OCI-LY1 (cell line): ENCODE results near the gene EML1.

ENCODE experiments used
- H2AFZ ChIP-seq: fragments of 200-600 bp; sonication (generic), shearing (Covaris generic); 2 replicates; pipeline ENCODE4 v1.6.0; 2014; ENCODE audit warnings: antibody characterized with exemption, mild to moderate bottlenecking, low read length
- H3F3A ChIP-seq: fragments of 200-600 bp; sonication (generic), shearing (Covaris generic); 2 replicates; pipeline ENCODE4 v1.6.0; 2014; ENCODE audit warnings: mild to moderate bottlenecking, antibody characterized with exemption, low read length, moderate library complexity; ENCODE audit not compliant: insufficient read depth
- H3K27ac ChIP-seq: fragments of 200-600 bp; sonication (generic); 2 replicates; pipeline ENCODE4 v1.5.1; 2014; ENCODE audit warnings: low read length, mixed run types, mild to moderate bottlenecking, low read depth; ENCODE audit not compliant: poor library complexity, severe bottlenecking
- H3K27me3 ChIP-seq: fragments of 200-600 bp; sonication (generic); 2 replicates; pipeline ENCODE4 v1.6.0; 2014; ENCODE audit warnings: antibody characterized with exemption, mild to moderate bottlenecking, low read length, moderate library complexity; ENCODE audit not compliant: insufficient read depth
- H3K36me3 ChIP-seq: fragments of 200-600 bp; sonication (generic); 2 replicates; pipeline ENCODE4 v1.6.1; 2014; ENCODE audit warnings: mild to moderate bottlenecking, antibody characterized with exemption, low read length, moderate library complexity, mixed read lengths; ENCODE audit not compliant: insufficient read depth
- H3K4me1 ChIP-seq: fragments of 200-600 bp; sonication (generic); 2 replicates; pipeline ENCODE4 v1.5.1; 2014; ENCODE audit warnings: mild to moderate bottlenecking, low read length, moderate library complexity; ENCODE audit not compliant: insufficient read depth, severe bottlenecking
- H3K4me2 ChIP-seq: fragments of 200-600 bp; sonication (generic), shearing (Covaris generic); 2 replicates; pipeline ENCODE4 v1.6.1; 2014; ENCODE audit warnings: low read length
- H3K4me3 ChIP-seq: fragments of 200-600 bp; sonication (generic); 2 replicates; pipeline ENCODE4 v1.5.1; 2014; ENCODE audit warnings: low read length, low read depth, mild to moderate bottlenecking, mixed read lengths; ENCODE audit not compliant: poor library complexity, severe bottlenecking
- H3K79me2 ChIP-seq: fragments of 200-600 bp; shearing (Covaris generic); 2 replicates; pipeline ENCODE4 v1.6.1; 2016; ENCODE audit warnings: mixed run types, low read length, mixed read lengths; ENCODE audit not compliant: insufficient read depth
- H3K9ac ChIP-seq: fragments of 200-600 bp; sonication (generic), shearing (Covaris generic); 2 replicates; pipeline ENCODE4 v1.6.1; 2014; ENCODE audit warnings: mild to moderate bottlenecking, low read length, mixed read lengths
- H3K9me2 ChIP-seq: fragments of 200-600 bp; sonication (generic), shearing (Covaris generic); 2 replicates; pipeline ENCODE4 v1.6.1; 2014; ENCODE audit warnings: low read depth, mild to moderate bottlenecking, low read length, mixed read lengths
- H3K9me3 ChIP-seq: fragments of 200-600 bp; shearing (Covaris generic); 2 replicates; pipeline ENCODE4 v1.6.1; 2014; ENCODE audit warnings: low read length, mixed read lengths
- H4K20me1 ChIP-seq: fragments of 200-600 bp; sonication (generic), shearing (Covaris generic); 2 replicates; pipeline ENCODE4 v1.6.0; 2016; ENCODE audit warnings: mild to moderate bottlenecking, low read length; ENCODE audit not compliant: insufficient read depth
- CTCF ChIP-seq: fragments of 200-600 bp; sonication (generic), shearing (Covaris generic); IDR thresholded peaks from 2 replicates; pipeline ENCODE4 v1.5.1; 2017; ENCODE audit warnings: mild to moderate bottlenecking, antibody characterized with exemption, low read length, moderate library complexity, mixed read lengths
- EZH2 ChIP-seq: fragments of 200-600 bp; sonication (generic), shearing (Covaris generic); IDR thresholded peaks from 2 replicates; pipeline ENCODE4 v1.8.0; 2017; ENCODE audit warnings: borderline replicate concordance, mixed run types, mild to moderate bottlenecking, antibody characterized with exemption, low read length, moderate library complexity, mixed read lengths

EML1 gene

DNA sequence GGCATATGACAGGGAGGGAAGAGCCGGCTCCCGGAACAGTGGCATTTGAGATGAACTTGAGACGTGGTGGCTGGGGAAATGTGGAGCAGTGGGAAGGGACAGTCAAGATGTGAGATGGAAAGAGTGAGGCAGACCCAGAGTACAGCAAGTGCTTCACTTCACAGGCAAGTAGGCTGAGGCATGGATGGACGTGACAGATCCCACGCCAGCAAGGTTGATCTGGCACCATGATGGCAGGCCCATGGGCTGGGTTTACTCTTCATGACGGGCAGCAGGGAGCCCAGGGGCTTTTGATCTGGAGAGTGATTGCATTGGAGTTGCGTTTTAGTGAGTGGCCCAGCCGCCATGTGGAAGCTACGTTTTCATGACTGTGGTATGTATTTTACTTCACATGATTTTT, 17.9 kb upstream of the EML1 start:
- TF ChIP-seq CTCF (no peak), EZH2 (no peak)
- Histone ChIP-seq H3K27me3 (0 out of 2 replicates have a peak, but pooled peaks cover 4% of the 10 kb centered on the region), H3K79me2 (no peaks in the 10 kb centered on the region), H3K9me3 (no peaks in the 10 kb centered on the region), H3K4me1 (no peaks in the 10 kb centered on the region), H3K4me3 (no peak overlapping the region), H3K27ac (no peak overlapping the region), H4K20me1 (no peaks in the 10 kb centered on the region), H3F3A (no peaks in the 10 kb centered on the region), H3K9ac (no peak overlapping the region), H3K36me3 (no peaks in the 10 kb centered on the region), H3K4me2 (no peak overlapping the region), H3K9me2 (no peaks in the 10 kb centered on the region), H2AFZ (no peak overlapping the region)

DNA sequence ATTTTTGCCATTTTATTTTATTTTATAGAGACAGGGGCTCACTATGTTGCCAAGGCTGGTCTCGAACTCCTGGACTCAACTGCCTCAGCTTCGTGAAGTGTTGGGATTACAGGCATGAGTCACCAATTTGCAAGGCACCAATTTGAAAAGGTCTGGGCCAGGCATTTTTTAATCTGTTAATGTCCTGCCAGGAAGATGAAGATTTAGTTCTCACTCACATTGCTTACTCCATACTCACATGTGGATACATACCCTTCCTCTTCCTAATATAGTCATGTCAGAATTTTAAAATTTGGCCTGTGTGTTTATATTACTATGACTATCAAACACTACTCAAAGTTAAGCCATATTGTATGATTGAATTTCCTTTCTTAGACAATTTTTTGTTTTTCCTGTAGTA, 15.3 kb upstream of the EML1 start:
- Histone ChIP-seq H3K36me3 (no peaks in the 10 kb centered on the region), H3K4me2 (no peak overlapping the region), H3K4me3 (no peak overlapping the region), H3K9ac (no peak overlapping the region), H4K20me1 (no peaks in the 10 kb centered on the region), H3K79me2 (no peaks in the 10 kb centered on the region), H2AFZ (no peak overlapping the region), H3K4me1 (no peaks in the 10 kb centered on the region), H3K27me3 (0 out of 2 replicates have a peak, but pooled peaks cover 4% of the 10 kb centered on the region), H3F3A (no peaks in the 10 kb centered on the region), H3K27ac (no peak overlapping the region), H3K9me2 (no peaks in the 10 kb centered on the region), H3K9me3 (no peaks in the 10 kb centered on the region)
- no peak for TF ChIP-seq EZH2
- TF ChIP-seq CTCF = no peak

GRCh38 chr14:99779751-99780150, 13.5 kb upstream of the EML1 start:
- no peaks in the 10 kb centered on the region for H4K20me1 ChIP-seq
- no peak overlapping the region for H3K27ac ChIP-seq
- H3K4me3 ChIP-seq = no peak overlapping the region
- no peaks in the 10 kb centered on the region for H3K4me1 ChIP-seq
- H2AFZ ChIP-seq = no peak overlapping the region
- H3K9me3 ChIP-seq = no peaks in the 10 kb centered on the region
- no peaks in the 10 kb centered on the region for H3K36me3 ChIP-seq
- no peak overlapping the region for H3K9ac ChIP-seq
- 0 out of 2 replicates have a peak, but pooled peaks cover 4% of the 10 kb centered on the region for H3K27me3 ChIP-seq
- no peak overlapping the region for H3K4me2 ChIP-seq
- H3F3A ChIP-seq = no peaks in the 10 kb centered on the region
- TF ChIP-seq CTCF = no peak
- no peak for TF ChIP-seq EZH2
- no peaks in the 10 kb centered on the region for H3K79me2 ChIP-seq
- H3K9me2 ChIP-seq = no peaks in the 10 kb centered on the region
